Sigmoid colon (tissue), 7 donors: ENCODE results near the gene CHIT1. TPM values are rescaled to one million over a fixed set of nuclear protein-coding genes. Genes with fewer than 3 reads are reported as not detected.

Experiments used
- DNase-seq: peaks from one replicate; pipeline ENCODE4 v3.0.0-alpha.2; 2019
- H3K27ac ChIP-seq, 4 donors: fragments of 200-600 bp; sonication (generic); one replicate each; pipeline ENCODE4 v1.5.1; 2016 to 2019; ENCODE audit warnings: mild to moderate bottlenecking in 1 of 4
- H3K27me3 ChIP-seq, 3 donors: fragments of 200-600 bp; sonication (generic); one replicate each; pipeline ENCODE4 v1.5.1; 2019; ENCODE audit warnings: mild to moderate bottlenecking in 1 of 3
- H3K36me3 ChIP-seq, 4 donors: fragments of 200-600 bp; sonication (generic); one replicate each; pipeline ENCODE4 v1.5.1; 2016 to 2019
- H3K4me1 ChIP-seq, 4 donors: fragments of 200-600 bp; sonication (generic); one replicate each; pipeline ENCODE4 v1.5.1; 2017 to 2019
- H3K4me3 ChIP-seq, 4 donors: fragments of 200-600 bp; sonication (generic); one replicate each; pipeline ENCODE4 v1.5.1; 2017 to 2019; ENCODE audit warnings: mild to moderate bottlenecking in 2 of 4, moderate library complexity in 1 of 4
- H3K9me3 ChIP-seq, 4 donors: fragments of 200-600 bp in 3 of 4; sonication (generic) in 3 of 4; one replicate each; pipeline versions ENCODE4 v1.5.1 to v1.6.1; 2013 to 2019
- CTCF ChIP-seq, 4 experiments: fragments of 450-650 bp in 3 of 4; fragments of 200-600 bp in 1 of 4; IDR thresholded peaks; one replicate each; pipeline ENCODE4 v1.5.1; 2016 to 2019; ENCODE audit warnings: antibody characterized with exemption in 4 of 4, mild to moderate bottlenecking in 3 of 4, moderate library complexity in 2 of 4
- EP300 ChIP-seq, 4 donors: sonication (generic); formaldehyde crosslinking; IDR thresholded peaks; one replicate each; pipeline ENCODE4 v1.6.1; 2017; ENCODE audit warnings: antibody characterized with exemption in 4 of 4
- POLR2A ChIP-seq, 2 donors: fragments of 450-650 bp; IDR thresholded peaks; one replicate each; pipeline ENCODE4 v1.6.1; 2016; ENCODE audit warnings: antibody characterized with exemption in 2 of 2, mild to moderate bottlenecking in 2 of 2, moderate library complexity in 2 of 2
- POLR2AphosphoS5 ChIP-seq, 4 donors: sonication (generic); formaldehyde crosslinking; IDR thresholded peaks; one replicate each; pipeline ENCODE4 v1.6.1; 2017; ENCODE audit warnings: antibody characterized with exemption in 4 of 4
- WGBS, 2 donors: extraction: QIAGEN DNeasy Blood & Tissue Kit; methylation state at CpG; one replicate each; pipeline ENCODE4 v1.1.7; 2013; 5-methylcytosine and 5-hydroxymethylcytosine counted together
- intact Hi-C: fragments of 100-400 bp; cut with DNase I; formaldehyde crosslinking; loops from one replicate; pipeline ENCODE4 v1.15.1; 2023
- polyA plus RNA-seq, 3 donors: library from polyadenylated mRNA; stranded (reverse); fragments of 200-250 nt; gene quantifications; one replicate each; pipeline ENCODE4 v1.2.3, GENCODE V29; 2013
- total RNA-seq, 4 donors: library from RNA; depleted of rRNA; stranded (reverse); fragments of >200 nt; gene quantifications; one replicate each; pipeline ENCODE4 v1.1.0, GENCODE V29; 2016
- donor health status: healthy with polysubstance abuse.
- donor health status: Bipolar disorder and iron deficiency.
- donor health status: healthy.

Gene CHIT1
- total and polyA plus RNA-seq, 7 donors, result 0.98 TPM; not detected in 6

GRCh38 chr1:203202431-203203245, 26.8 kb downstream of the CHIT1 start:
- 79% methylated on average over 15 of the region's 15 CpGs for WGBS, 2 donors
- DNase-seq, result peak; percentile 85

DNA sequence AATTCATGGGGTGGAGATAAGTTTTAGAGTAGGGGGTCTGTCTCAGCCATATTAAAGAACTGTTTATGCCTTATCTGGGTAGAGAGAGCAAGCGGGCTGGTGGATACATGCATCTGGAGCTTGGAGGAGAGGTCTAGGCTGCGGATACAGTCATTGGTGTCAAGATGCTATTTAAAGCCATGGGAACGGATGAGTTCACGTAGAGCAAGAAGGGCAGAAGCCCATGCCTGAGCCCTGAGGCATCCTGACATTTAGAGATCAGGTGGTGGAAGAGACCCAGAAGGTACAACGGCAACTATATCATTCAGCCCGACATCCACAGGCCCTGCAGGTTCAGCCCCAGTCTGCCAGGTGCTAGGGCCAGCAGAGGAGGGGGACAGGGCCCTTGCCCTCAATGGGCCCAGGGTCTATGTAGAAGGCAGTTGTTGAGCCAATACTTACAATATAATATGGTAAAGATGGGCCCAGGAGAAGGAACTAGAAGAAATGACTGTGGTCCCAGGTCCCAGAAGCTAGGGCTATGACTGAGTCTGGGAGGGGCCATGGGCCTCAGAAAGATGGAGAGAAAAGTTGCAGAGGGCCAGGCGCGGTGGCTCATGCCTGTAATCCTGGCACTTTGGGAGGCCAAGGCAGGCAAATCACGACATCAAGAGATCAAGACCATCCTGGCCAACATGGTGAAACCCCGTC, 27.8 kb downstream of the CHIT1 start:
- peak; percentile 14 for DNase-seq
- H3K27me3 ChIP-seq, result no peaks in the 10 kb centered on the region
- H3K36me3 ChIP-seq, result no peaks in the 10 kb centered on the region
- peak overlapping the region in 2 of 4 donors; percentile 21 to 69 for H3K27ac ChIP-seq
- H3K9me3 ChIP-seq, result no peaks in the 10 kb centered on the region
- H3K4me1 ChIP-seq, result no peaks in the 10 kb centered on the region
- intact Hi-C loops, result no loop called here
- WGBS, 2 donors, result 80 to 84% methylated on average over 10 of the region's 10 CpGs
- TF ChIP-seq EP300 (IDR thresholded peaks at IDR 0.05) (no peak), POLR2AphosphoS5 (IDR thresholded peaks at IDR 0.05) (no peak), CTCF (IDR thresholded peaks at IDR 0.05) (no peak), POLR2A (IDR thresholded peaks at IDR 0.05) (no peak)
- no peak overlapping the region for H3K4me3 ChIP-seq

More at GRCh38 chr1:203202431-203203245, 26.8 kb downstream of the CHIT1 start:
- Histone ChIP-seq H3K4me1 (no peaks in the 10 kb centered on the region), H3K27ac (peak overlapping the region; percentile 7 to 69 (median 30)), H3K9me3 (no peaks in the 10 kb centered on the region), H3K36me3 (no peaks in the 10 kb centered on the region), H3K4me3 (no peak overlapping the region), H3K27me3 (no peaks in the 10 kb centered on the region)
- intact Hi-C loops, result no loop called here
- no peak for TF ChIP-seq CTCF (IDR thresholded peaks at IDR 0.05)
- TF ChIP-seq POLR2A (IDR thresholded peaks at IDR 0.05), result no peak
- TF ChIP-seq POLR2AphosphoS5 (IDR thresholded peaks at IDR 0.05), result peak; percentile 13 to 61 (median 37)
- TF ChIP-seq EP300 (IDR thresholded peaks at IDR 0.05), result no peak

- whole genome bisulfite sequencing, 2 donors, result 61 to 62% methylated on average over 1 of the region's 1 CpG
- Histone ChIP-seq H3K27ac (peak overlapping the region in 3 of 4 donors; percentile 42 to 66 (median 52)), H3K4me3 (no peak overlapping the region), H3K36me3 (no peaks in the 10 kb centered on the region), H3K9me3 (no peaks in the 10 kb centered on the region), H3K4me1 (no peaks in the 10 kb centered on the region), H3K27me3 (no peaks in the 10 kb centered on the region)
- intact Hi-C loops, result no loop called here
- TF ChIP-seq POLR2A (IDR thresholded peaks at IDR 0.05) (no peak), CTCF (IDR thresholded peaks at IDR 0.05) (no peak), POLR2AphosphoS5 (IDR thresholded peaks at IDR 0.05) (no peak), EP300 (IDR thresholded peaks at IDR 0.05) (no peak)
- DNase-seq, result peak; percentile 27
Observed at GRCh38 chr1:203200916-203201315, 28.6 kb downstream of the CHIT1 start.

- no peak overlapping the region for H3K4me3 ChIP-seq
- no peaks in the 10 kb centered on the region for H3K36me3 ChIP-seq
- intact Hi-C loops, result no loop called here
- H3K4me1 ChIP-seq, result no peaks in the 10 kb centered on the region
- TF ChIP-seq POLR2AphosphoS5 (IDR thresholded peaks at IDR 0.05), result peak in 2 of 4 donors; percentile 21 to 43
- TF ChIP-seq EP300 (IDR thresholded peaks at IDR 0.05), result no peak
- H3K27ac ChIP-seq, result peak overlapping the region; percentile 36 to 66 (median 47)
- peak; percentile 72 for DNase-seq
- no peaks in the 10 kb centered on the region for H3K27me3 ChIP-seq
- no peaks in the 10 kb centered on the region for H3K9me3 ChIP-seq
- 69 to 70% methylated on average over 8 of the region's 8 CpGs for WGBS, 2 donors
Observed at GRCh38 chr1:203199816-203200571, 29.5 kb downstream of the CHIT1 start.

GRCh38 chr1:203199481-203199815, 30.0 kb downstream of the CHIT1 start:
- DNase-seq, result peak; percentile 50
- Histone ChIP-seq H3K9me3 (no peaks in the 10 kb centered on the region), H3K27me3 (no peaks in the 10 kb centered on the region), H3K4me3 (no peak overlapping the region), H3K27ac (peak overlapping the region; percentile 36 to 66 (median 47)), H3K4me1 (no peaks in the 10 kb centered on the region), H3K36me3 (no peaks in the 10 kb centered on the region)
- 88 to 91% methylated on average over 6 of the region's 6 CpGs for WGBS, 2 donors
- intact Hi-C loops, result no loop called here
- TF ChIP-seq EP300 (IDR thresholded peaks at IDR 0.05), result no peak
- TF ChIP-seq POLR2A (IDR thresholded peaks at IDR 0.05), result no peak
- no peak for TF ChIP-seq CTCF (IDR thresholded peaks at IDR 0.05)
